ENCODE results near the gene SELENOP. TPM values are rescaled to one million over a fixed set of nuclear protein-coding genes. Genes with fewer than 3 reads are reported as not detected.
A peak's percentile ranks its signal among the peaks of the same experiment; 100 is the strongest.
"Not testable (repeated sequence)": the region's sequence is repeated elsewhere in the genome, so short reads cannot be mapped to it uniquely, and the experiment has no call there.

SELENOP gene, protein sequence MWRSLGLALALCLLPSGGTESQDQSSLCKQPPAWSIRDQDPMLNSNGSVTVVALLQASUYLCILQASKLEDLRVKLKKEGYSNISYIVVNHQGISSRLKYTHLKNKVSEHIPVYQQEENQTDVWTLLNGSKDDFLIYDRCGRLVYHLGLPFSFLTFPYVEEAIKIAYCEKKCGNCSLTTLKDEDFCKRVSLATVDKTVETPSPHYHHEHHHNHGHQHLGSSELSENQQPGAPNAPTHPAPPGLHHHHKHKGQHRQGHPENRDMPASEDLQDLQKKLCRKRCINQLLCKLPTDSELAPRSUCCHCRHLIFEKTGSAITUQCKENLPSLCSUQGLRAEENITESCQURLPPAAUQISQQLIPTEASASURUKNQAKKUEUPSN
- 0.16 and 0.18 TPM in 2 replicates for total RNA-seq (2014; rRNA removed; shearing (Covaris generic))

DNA sequence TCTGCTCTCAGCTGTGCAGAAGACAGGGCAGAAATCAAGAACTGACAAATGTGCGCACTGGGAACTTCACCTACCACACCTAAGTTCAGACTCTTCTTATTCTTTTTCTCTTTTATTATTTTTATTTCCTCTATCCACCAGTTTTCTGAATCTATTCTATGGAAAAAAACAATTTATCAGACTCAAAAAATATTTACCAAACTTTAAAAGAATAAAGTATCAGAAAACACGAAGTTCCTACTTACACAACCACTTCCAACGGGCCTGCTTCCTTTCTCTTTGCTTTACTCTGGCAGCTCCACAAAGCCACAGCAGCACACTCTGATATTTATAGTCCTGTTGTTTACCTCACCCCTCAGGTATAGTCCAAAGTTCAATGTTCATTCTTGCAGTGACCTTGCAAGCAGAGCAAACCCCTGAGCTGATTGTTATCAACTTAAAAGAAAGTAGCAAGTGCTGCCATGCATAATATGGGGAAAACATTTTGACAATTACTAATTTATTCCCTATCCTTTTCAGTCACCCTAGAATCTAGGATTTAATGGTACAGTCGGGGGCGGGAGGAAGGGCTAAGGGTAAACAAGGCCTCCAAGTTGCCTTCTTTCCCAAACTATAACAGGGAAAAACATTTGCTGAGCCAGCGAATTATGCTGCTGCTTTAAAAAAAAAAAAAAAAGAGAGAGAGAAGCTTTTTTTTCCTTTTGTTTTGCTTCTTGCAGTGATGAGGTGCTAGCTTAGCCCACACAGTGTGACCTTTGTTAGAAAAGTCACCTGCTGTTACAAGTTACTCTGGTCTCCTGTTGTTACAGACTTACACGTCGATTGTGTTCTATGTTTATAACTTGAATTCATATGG, at the start of gene SELENOP:
Gene SELENOP, minus strand, starts transcription at position 302 of the 856 bp plus-strand sequence. CDS start 3,539 bp downstream, outside the sequence.
- peak; percentile 73 for DNase-seq (ENCODE audit: low spot score)

DNA sequence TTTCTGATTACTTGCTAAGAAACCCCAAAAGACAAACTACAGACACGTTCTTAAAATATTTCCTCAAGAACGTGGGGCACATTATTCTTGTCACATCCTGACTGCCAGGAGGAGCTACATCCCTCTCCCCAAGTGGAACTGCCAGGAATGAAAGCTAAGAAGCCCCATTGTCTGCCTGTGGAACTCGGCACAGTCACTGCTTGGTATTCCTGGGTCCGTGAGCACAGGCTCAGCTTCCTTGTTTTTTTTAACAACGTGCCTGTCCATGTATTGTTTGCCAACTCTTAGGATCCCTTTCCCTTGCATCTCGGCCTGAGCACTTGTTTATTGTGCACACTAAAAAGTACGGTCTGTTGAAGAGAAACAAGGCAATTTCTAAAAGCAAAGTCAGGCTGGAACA, 47.0 kb upstream of the SELENOP start:
- no peak for DNase-seq (ENCODE audit: low spot score)

DNA sequence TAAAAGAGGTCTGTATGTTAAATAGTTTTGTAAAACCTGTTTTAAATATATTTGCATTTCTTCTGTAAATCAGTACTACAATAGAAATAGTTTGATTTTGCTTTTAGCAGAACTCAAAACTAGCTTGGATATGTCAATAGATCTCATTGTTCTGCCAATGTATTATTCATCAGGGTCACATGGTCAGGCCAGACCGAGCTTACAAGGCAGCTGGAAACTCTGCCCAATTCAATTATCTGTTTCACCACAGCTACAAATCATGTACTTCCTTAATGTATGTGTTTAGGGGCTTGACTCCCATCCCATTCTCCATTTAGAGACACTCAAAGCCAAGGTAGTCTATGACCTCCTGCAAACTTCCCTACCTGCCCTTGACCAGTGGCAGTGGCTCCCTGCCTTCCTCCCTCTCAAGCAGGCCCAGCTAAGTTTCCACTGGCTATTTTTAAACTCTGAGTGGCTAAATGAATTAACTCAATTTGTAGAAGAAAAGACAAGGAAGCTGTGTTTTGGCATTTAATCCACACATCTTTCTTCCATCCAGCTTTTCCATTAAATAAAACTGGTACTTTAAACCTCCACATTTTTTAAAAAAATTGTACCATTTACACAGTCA, 46.4 kb upstream of the SELENOP start:
- no peak for DNase-seq (ENCODE audit: low spot score)

DNA sequence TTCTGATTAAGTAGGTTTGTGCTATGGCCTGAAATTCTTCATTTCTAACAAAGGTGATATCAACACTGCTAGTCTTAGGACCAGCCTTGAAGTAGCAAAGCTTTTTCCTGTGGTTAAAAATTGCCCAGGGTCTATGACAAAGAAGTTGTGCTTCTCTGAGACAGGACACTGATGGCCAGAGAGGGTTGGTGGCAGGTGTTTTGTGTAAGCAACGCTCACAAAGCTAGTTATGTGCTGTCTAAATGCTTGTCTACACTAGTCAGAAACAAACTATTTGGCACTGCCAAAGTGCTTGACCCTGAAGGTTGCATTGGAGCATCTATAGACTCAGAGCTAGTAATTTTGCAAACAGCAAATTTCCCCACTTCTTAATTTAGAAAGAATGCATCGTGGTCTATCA, 44.1 kb upstream of the SELENOP start:
- DNase-seq (ENCODE audit: low spot score): no peak

DNA sequence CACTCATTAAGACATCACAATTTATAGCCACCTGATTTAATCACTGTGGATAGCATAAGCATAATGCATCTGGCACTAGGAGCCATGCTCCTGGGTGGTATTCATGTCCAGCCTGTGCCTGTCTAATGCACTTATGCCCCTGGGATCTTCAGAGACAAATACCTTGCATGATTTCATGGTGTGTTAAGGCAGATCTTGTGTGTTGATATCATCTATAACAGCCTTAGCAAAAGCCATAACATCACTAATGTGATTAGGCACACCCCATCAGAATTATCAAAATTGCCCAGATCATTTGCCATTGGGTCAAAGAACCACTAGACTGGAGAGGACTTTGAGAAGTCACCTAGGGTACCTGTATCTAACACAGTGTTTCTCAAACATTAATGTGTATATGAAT, 43.7 kb upstream of the SELENOP start:
- DNase-seq (ENCODE audit: low spot score): no peak

DNA sequence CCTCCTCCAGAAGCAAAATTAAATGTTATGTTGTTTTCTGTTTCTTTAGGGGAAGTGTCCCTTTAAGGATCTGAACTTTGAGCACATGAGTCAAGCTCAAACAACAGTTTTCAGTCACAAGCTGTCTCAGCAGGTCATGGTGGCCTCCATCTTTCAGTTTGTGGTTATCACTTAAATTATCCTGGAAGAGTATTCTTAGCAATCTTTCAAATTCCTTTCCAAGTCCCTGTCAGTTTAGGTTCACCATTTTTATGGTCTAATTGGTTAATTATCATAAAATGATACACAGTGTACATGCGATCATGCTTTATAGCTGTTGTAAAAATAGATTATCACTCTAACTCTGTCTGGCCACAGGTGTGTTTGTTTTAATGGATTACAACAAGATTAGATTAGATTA, 43.1 kb upstream of the SELENOP start:
- DNase-seq (ENCODE audit: low spot score): no peak

DNA sequence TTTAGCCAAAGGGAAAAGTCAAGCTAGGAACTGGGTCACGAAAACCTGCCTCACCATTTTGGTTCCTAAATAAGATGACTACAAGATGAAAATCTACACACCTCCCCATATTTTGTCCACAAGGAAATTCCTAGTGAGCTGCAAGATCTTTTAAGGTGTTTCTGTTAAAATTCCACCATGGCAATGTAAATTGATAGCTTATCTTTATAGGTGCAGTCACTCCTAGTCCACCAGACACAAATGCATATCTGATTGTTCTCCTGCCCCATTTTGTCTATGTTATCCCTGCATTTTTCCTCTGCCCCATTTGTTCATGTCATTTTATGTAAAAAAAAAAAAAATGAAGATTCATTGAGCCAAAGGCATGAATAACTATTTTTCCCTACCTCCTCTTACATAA, 41.1 kb upstream of the SELENOP start:
- DNase-seq (ENCODE audit: low spot score): no peak

DNA sequence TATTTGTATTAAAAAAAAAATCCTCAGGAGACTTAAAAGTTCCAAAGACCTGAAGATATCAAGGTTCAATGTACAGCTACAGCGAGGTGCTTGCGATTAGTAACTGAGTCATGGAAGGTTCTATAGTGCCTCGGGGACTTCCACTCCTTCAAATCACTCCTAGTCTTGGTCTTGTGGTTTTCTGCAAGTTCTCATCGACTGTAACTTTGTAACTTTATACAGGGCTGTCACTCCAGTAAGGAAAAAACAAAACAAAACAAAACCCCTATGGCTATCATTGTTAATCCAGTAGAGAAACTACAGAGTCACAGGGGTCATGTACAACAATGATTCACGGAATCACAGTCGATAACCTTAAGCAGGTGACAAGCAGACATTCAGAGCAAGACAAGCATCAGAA, 39.8 kb upstream of the SELENOP start:
- DNase-seq (ENCODE audit: low spot score): no peak

DNA sequence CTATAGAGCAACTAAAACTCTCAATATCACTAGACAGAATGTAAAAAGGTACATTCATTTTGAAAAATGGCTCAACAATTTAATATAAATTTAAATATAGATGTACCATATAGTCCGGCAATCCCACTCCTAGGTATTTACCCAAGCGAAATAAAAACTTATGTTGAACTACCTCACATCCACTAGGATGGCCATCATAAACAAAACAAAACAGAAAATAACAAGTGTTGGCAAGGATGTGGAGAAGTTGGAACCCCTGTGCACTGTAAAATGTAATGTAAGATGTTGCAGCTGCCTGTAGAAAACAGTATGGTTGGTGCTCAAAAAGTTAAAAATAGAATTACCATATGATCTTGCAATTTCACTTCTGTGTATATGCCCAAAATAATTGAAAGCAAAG, 36.9 kb upstream of the SELENOP start:
- no peak for DNase-seq (ENCODE audit: low spot score)

DNA sequence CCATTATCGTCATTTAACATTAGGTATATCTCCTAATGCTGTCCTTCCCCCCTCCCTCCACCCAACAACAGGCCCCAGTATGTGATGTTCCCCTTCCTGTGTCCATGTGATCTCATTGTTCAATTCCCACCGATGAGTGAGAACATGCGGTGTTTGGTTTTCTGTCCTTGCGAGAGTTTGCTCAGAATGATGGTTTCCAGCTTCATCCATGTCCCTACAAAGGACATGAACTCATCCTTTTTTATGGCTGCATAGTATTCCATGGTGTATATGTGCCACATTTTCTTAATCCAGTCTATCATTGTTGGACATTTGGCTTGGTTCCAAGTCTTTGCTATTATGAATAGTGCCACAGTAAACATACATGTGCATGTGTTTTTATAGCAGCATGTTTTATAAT, 32.7 kb upstream of the SELENOP start:
- DNase-seq (ENCODE audit: low spot score): not testable (repeated sequence)

DNA sequence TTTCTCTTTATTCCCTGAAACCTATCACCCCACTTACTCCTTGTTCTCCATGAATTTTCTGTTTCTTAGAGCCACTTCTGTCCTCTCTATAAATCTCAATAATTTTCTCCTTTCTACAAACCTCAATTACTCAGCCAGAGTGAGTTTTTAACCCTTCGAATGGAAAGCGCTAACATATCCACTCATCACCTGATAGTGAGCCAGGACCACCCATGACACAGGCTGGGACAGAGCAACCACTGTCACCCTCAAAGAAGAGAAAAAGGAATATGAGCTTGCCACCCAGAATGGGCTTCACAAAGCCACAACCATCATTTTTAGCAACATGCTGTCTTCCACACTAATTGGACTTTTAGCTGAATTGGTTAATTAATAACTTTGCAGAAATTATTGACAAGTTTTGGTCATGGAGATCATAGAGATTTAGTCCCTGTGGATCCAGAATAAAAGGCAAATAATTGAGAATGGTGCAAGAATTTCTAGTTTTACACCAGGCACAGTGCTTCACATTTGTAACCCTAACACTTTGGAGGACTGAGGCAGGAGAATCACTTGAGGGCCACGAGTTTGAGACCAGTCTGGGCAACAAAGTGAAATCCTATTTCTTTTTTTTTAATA, 32.1 kb upstream of the SELENOP start:
- DNase-seq (ENCODE audit: low spot score): no peak

DNA sequence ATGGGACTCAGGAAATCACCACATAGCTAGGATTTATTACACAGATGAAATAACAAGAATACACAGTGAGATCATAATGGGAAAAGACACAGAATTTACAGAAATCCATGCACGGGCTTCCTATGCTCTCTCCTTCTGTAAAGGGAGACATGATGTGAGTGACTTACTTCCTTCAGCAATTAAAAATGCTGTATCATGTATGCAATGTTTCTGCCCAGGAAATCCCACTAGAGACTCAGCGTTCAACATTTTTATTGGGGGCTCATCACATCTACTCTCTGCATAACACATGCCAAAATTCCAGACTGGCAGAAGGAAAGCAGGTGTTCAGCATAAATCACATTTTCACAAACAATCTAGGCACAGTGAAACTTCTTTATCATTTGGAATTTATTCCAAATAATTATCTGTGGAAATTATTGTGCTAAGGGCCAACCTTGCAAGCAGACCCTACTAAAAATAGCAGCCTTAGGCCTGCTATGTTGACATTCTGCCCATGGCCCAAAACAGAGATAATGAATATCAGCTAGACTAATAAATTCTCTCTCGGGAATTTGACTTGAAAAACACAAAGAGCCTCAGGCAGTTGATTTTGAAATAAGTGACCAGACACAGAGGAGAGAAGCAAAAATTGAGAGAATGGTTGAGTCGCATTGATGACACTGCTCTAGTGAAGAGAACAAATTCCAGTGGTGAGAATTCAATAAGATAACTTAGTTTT, 31.4 kb upstream of the SELENOP start:
- DNase-seq (ENCODE audit: low spot score): no peak

DNA sequence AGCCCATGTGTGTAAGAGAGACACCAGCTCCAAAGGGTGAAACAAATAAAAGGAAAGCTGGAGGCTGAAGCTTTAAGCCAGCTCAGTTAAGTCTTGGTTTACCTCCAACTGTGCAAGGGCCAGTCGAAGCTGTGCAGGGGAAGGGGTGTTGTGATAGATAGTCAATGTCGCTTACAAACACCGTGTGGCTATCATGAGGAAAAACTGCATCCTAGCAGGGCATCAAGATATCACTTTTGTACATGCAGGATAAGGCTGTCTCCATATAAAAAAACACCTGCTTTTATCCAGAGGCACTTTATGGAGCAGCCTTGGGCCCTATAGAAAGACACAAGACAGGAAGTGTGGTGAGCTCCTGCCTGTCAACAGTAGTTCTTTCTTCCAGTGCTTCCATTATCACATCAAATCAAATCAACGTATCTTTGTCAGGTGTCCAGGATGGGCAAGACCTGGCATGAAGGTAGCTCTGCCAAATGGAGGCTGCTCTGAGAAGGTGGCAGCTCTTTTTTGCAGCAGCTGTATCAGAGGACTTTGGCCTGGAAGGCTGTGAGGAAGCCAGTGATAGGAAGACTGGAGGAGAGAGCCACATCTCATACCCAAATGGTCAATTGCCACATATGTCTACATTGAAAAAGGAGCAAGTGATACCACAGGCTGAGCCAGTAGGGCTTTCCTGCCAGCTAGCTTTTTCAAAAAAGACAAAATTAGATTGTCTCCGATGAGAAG, 29.3 kb upstream of the SELENOP start:
- no peak for DNase-seq (ENCODE audit: low spot score)

DNA sequence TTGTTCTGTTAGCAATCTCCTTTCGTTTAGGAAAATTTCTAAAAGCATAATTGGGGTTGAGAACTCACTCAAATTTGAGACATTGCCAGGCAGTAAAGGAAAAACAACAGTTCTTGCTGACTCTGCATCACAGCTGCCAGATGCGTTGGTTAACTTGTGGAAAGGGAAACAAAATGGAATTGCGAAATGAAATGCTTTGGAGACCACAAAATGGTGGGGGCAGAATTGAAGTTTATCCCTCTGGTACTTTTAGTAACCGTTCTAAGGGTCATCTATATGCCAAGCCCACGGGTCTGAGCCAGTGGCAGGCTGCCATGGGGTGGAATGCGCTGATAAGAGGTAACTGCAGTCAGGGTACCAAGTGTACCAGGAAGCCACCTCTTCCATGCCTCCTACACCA, 28.6 kb upstream of the SELENOP start:
- DNase-seq (ENCODE audit: low spot score): no peak

DNA sequence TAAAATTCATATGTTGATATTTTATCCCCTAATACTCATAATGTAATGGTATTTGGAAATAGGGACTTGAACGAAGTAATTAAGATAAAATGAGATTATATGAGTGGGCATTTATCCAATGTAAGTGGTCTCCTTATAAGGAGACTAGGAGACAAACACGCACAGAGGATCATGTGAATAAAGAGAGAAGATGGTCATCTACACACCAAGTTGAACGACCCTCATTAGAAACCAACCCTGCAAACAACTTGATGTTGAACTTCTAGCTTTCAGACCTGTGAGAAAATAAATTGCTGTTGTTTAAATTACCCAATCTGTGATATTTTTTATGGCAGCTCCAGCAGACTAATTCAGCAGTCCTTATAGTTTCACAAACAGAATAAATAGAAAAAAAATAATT, 27.5 kb upstream of the SELENOP start:
- DNase-seq (ENCODE audit: low spot score): no peak

DNA sequence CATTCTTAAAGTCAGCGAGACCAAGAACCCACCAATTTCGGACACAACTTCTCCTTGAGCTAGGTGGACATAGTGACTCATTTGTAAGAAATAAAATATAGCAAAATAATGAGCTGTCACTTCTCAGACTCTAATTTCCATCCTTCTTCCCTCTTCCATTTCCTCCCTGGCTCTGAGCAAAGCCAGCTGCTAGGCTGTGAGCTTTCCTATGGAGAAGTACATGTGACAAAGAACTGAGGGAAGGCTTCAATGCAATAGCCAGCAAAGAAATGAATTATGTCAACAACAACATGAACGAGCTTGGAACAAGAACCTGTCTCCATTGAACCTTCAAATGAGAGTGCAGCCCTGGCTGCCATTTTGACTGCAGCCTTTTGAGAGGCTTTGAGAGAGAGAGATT, 25.9 kb upstream of the SELENOP start:
- no peak for DNase-seq (ENCODE audit: low spot score)

DNA sequence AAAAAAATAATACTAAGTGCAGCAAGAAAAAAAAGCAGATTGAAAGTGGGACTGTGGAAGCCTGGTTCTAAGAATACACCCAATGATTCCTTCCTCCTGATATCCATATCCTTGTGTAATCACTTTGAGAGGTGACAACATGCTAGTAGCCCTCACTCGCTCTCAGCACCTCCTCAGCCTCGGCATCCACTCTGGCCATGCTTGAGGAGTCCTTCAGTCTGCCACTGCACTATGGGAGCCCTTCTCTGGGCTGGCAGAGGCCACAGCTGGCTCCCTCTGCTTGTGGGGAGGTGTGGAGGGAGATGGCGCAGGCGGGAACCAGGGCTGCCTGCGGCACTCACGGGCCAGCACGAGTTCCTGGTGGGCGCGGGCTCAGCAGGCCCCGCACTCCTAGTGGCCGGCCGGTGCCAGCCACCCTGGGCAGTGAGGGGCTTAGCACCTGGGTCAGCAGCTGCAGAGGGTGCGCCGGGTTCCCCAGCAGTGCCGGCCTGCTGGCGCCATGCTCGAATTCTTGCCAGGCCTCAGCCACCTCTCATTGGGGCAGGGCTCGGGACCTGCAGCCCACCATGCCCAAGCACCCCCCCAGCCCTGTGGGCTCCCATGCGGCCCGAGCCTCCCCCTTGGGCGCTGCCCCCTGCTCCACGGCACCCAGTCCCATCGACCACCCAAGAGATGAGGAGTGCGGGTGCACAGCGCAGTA, 24.5 kb upstream of the SELENOP start:
- no peak for DNase-seq (ENCODE audit: low spot score)

DNA sequence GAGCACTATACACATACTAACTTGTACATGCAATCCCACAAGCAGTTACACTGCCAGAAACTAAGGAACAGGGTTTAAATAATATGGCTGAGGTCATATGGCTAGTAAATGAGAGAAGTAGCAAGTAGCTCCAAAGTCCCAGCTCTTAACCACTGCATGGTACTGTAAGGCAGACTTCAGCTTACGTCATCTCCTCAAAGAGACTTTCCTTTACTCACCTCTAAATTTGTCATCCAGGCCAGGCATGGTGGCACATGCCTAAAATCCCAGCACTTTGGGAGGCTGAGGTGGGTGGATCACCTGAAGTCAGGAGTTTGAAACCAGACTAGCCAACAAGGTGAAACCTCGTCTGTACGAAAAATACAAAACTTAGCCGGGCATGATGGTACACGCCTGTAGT, 20.4 kb upstream of the SELENOP start:
- DNase-seq (ENCODE audit: low spot score): no peak

DNA sequence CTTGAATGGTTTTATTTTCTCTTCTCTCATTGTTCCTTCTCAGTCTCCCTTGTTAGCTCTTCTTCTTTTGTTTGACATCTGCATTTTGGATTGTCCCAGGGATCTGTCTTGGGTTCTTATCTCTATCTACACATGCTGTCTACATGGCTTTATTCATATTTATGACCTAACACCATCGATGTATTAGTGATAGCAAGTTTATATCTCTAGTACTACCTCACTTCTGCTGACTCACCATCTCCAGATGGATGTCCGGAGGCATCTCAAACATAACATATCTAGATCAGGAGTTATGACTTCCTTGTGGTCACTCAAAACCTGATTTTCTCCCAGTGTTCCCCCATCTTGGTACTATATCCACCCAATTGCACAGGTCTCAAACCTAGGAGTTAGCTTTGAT, 19.2 kb upstream of the SELENOP start:
- no peak for DNase-seq (ENCODE audit: low spot score)

DNA sequence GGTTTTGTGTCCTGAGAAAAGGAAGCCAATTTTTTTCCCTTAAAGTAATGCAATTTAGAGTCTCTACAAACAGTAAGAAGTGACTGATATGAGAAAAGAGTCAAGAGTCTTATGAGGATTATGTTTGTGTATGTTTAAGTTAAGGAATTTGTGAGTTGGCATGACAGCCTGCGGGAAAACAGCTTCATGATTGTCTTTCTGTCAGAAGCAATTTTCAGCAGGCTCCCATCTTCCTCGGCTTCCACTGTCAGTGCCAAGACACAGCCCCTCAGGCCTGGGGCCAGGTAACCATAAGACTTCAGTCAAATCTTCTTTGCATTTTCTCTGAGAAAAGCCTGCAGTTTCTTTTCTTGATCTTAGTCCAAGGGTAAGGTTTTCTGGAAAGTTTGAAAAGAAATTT, 17.0 kb upstream of the SELENOP start:
- no peak for DNase-seq (ENCODE audit: low spot score)

Measured in HT-29 (cell line).